DOHH2 (cell line): ENCODE measurements around the gene TMEM208.

Source experiments
- EZH2phosphoT487 ChIP-seq: fragments of 200-600 bp; sonication (generic); IDR thresholded peaks from 2 replicates; pipeline ENCODE4 v1.6.1; 2017; ENCODE audit warnings: borderline replicate concordance, mild to moderate bottlenecking, antibody characterized with exemption, low read length, moderate library complexity, mixed read lengths
- TF ChIP-seq, protein P1 (sequence below): fragments of 200-600 bp; sonication (generic); IDR thresholded peaks from one replicate; pipeline ENCODE4 v1.5.1; 2014; ENCODE audit warnings: antibody characterized with exemption, mild to moderate bottlenecking, low read depth, low read length; ENCODE audit not compliant: poor library complexity, severe bottlenecking

- TF ChIP-seq, protein P1, sequence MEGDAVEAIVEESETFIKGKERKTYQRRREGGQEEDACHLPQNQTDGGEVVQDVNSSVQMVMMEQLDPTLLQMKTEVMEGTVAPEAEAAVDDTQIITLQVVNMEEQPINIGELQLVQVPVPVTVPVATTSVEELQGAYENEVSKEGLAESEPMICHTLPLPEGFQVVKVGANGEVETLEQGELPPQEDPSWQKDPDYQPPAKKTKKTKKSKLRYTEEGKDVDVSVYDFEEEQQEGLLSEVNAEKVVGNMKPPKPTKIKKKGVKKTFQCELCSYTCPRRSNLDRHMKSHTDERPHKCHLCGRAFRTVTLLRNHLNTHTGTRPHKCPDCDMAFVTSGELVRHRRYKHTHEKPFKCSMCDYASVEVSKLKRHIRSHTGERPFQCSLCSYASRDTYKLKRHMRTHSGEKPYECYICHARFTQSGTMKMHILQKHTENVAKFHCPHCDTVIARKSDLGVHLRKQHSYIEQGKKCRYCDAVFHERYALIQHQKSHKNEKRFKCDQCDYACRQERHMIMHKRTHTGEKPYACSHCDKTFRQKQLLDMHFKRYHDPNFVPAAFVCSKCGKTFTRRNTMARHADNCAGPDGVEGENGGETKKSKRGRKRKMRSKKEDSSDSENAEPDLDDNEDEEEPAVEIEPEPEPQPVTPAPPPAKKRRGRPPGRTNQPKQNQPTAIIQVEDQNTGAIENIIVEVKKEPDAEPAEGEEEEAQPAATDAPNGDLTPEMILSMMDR, result no peak
- TF ChIP-seq EZH2phosphoT487, result no peak
Measured at GRCh38 chr16:67230809-67231660, 4.1 kb downstream of the TMEM208 start.
